ENCODE measurements around the gene COG4.
"Not testable (repeated sequence)": the region's sequence is repeated elsewhere in the genome, so short reads cannot be mapped to it uniquely, and the experiment has no call there.

Gene COG4

GRCh38 chr16:70453892-70454221 is 69.5 kb downstream of the COG4 start:
- no peak for DNase-seq

- no peak for DNase-seq
Observed at GRCh38 chr16:70453117-70453891, 70.0 kb downstream of the COG4 start.

- DNase-seq: not testable (repeated sequence)
Observed at GRCh38 chr16:70451004-70451340, 72.4 kb downstream of the COG4 start.

- not testable (repeated sequence) for DNase-seq
Observed at GRCh38 chr16:70450142-70451003, 73.0 kb downstream of the COG4 start.

GRCh38 chr16:70448075-70448474 is 75.3 kb downstream of the COG4 start:
- no peak for DNase-seq

GRCh38 chr16:70444249-70445063 is 78.9 kb downstream of the COG4 start:
- DNase-seq: no peak

GRCh38 chr16:70442344-70442743 is 81.0 kb downstream of the COG4 start:
- no peak for DNase-seq

GRCh38 chr16:70441406-70441990 is 81.9 kb downstream of the COG4 start:
- DNase-seq: no peak

GRCh38 chr16:70440009-70440692 is 83.2 kb downstream of the COG4 start:
- DNase-seq: no peak

- peak; percentile 76 for DNase-seq
Observed at GRCh38 chr16:70438969-70439862, 84.1 kb downstream of the COG4 start, which contains the start of gene ST3GAL2. Gene ST3GAL2 (minus strand): TSS chr16:70439100. CDS start chr16:70398530, 40,570 bp downstream.

- no peak for DNase-seq
Observed at GRCh38 chr16:70438585-70438968, 84.8 kb downstream of the COG4 start.

- no peak for DNase-seq
Observed at GRCh38 chr16:70437582-70438557, 85.5 kb downstream of the COG4 start.

- no peak for DNase-seq
Observed at GRCh38 chr16:70437017-70437581, 86.3 kb downstream of the COG4 start.

- no peak for DNase-seq
Observed at GRCh38 chr16:70434484-70435260, 88.7 kb downstream of the COG4 start.

GRCh38 chr16:70433458-70434103 is 89.8 kb downstream of the COG4 start:
- no peak for DNase-seq

GRCh38 chr16:70432723-70433457 is 90.5 kb downstream of the COG4 start:
- no peak for DNase-seq

GRCh38 chr16:70432356-70432722 is 91.0 kb downstream of the COG4 start:
- DNase-seq: no peak
